ENCODE data around the gene RGPD8.
"Not testable (repeated sequence)": the region's sequence is repeated elsewhere in the genome, so short reads cannot be mapped to it uniquely, and the experiment has no call there.

RGPD8 gene

DNA sequence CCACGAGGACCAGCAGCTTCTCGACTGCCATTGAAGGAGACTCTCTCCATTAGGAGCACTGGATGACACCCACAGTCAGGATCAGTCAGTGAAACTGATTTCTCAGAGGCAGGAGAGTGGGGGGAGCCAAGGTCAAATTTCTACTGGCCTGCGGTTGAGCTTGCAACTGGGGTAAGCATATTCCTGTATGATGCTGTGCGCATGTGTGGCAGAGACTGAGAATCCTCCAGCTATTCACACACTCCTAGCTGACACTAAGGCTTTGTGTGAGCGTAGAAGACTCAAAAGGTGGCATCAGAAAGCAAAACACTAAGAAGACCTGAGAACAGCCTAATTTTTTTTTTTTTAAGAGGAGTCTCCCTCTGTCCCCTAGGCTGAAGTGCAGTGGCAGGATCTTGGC is 28.7 kb upstream of the RGPD8 start:
- H3K27ac ChIP-seq (ENCODE audit: low read length): no peak overlapping the region
- H3K27me3 ChIP-seq (ENCODE audit: control insufficient read depth, insufficient read depth, low read length): no peaks in the 10 kb centered on the region
- no peak overlapping the region for H3K9ac ChIP-seq (ENCODE audit: low read length)
- no peaks in the 10 kb centered on the region for H3K4me1 ChIP-seq (ENCODE audit: control insufficient read depth, low read depth, low read length)
- no peaks in the 10 kb centered on the region for H3K9me3 ChIP-seq (ENCODE audit: control insufficient read depth, low read depth, low read length)
- H3K36me3 ChIP-seq (ENCODE audit: control insufficient read depth, low read depth, low read length): no peaks in the 10 kb centered on the region
- no peak overlapping the region for H3K4me3 ChIP-seq (ENCODE audit: low read length)

DNA sequence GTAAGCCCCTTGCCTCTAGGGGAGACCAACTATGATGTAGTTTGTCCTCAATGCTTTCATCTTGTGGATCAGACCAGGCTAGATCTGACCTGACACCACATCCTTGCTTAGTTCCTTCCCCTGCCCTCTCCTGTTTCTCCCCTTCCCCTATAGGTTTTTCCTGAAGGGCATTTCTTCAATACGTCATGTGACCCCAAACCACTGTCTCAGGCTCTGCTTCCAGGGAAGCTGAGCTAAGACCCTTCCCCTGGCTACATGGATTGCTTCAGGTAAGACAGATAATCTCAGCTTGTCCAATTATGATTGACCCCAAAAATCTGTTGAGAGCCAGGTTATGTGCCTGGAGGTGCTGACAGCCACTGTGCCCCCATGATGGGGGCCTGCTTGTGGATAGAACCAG is 25.9 kb upstream of the RGPD8 start:
- H3K9ac ChIP-seq (ENCODE audit: low read length): no peak overlapping the region
- no peaks in the 10 kb centered on the region for H3K36me3 ChIP-seq (ENCODE audit: control insufficient read depth, low read depth, low read length)
- H3K27me3 ChIP-seq (ENCODE audit: control insufficient read depth, insufficient read depth, low read length): no peaks in the 10 kb centered on the region
- no peaks in the 10 kb centered on the region for H3K4me1 ChIP-seq (ENCODE audit: control insufficient read depth, low read depth, low read length)
- H3K27ac ChIP-seq (ENCODE audit: low read length): no peak overlapping the region
- H3K4me3 ChIP-seq (ENCODE audit: low read length): no peak overlapping the region
- H3K9me3 ChIP-seq (ENCODE audit: control insufficient read depth, low read depth, low read length): no peaks in the 10 kb centered on the region

DNA sequence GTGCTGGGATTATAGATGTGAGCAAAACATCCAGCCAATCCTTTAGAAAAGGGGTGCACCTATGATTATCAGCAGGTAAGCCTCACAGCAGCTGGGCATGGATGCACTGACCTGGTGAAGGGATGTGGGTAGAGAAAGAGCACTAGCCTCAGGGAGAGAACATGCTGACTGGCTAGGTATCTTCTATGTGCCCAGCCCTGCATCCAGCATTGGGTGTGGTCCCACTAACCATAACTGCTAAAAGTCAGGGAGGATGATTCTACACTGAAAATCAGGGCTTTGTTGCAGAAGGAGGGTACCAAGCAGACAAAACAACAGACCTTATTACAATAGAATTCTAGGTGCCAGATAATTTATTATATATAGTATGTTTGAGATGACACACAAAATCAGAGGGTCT is 21.1 kb upstream of the RGPD8 start:
- Histone ChIP-seq H3K27me3 (ENCODE audit: control insufficient read depth, insufficient read depth, low read length) (no peaks in the 10 kb centered on the region), H3K36me3 (ENCODE audit: control insufficient read depth, low read depth, low read length) (no peaks in the 10 kb centered on the region), H3K4me3 (ENCODE audit: low read length) (no peak overlapping the region), H3K9me3 (ENCODE audit: control insufficient read depth, low read depth, low read length) (no peaks in the 10 kb centered on the region), H3K9ac (ENCODE audit: low read length) (no peak overlapping the region), H3K27ac (ENCODE audit: low read length) (no peak overlapping the region), H3K4me1 (ENCODE audit: control insufficient read depth, low read depth, low read length) (no peaks in the 10 kb centered on the region)

DNA sequence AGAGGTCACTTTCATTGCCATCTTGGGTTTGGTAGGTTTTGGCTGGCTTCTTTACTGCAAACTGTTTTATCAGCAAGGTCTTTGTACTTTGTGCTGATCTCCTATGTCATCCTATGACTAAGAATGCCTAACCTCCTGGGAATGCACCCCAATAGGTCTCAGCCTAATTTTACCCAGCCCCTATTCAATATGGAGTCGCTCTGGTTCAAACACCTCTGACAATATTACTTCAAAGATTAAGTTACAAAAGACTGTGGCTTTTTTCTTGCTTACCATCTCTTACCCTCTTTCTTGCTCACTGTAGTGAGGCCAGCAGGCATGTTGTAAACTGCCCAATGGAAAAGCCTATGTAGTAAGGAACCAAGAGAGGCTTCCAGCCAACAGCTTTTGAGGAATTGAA is 17.9 kb upstream of the RGPD8 start:
- Histone ChIP-seq H3K27me3 (ENCODE audit: control insufficient read depth, insufficient read depth, low read length) (no peaks in the 10 kb centered on the region), H3K4me3 (ENCODE audit: low read length) (no peak overlapping the region)

DNA sequence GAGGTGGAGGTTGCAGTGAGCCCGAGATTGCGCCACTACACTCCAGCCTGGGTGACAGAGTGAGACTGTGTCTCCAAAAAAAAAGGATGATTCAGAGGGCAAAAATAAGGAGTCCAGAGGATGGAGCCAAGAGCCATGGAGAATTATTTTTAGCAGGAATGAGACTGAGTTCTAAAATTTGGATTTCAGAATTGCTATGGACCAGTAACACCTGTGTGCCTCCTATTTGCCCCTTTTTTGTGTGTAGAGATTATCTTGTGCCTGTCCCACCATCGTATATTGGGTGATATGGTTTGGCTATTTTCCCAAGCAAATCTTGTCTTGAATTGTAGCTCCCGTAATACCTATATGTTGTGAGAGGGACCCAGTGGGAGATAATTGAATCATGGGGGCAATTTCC is 16.4 kb upstream of the RGPD8 start:
- Histone ChIP-seq H3K27ac (ENCODE audit: low read length) (no peak overlapping the region), H3K9me3 (ENCODE audit: control insufficient read depth, low read depth, low read length) (no peaks in the 10 kb centered on the region), H3K4me3 (ENCODE audit: low read length) (no peak overlapping the region), H3K4me1 (ENCODE audit: control insufficient read depth, low read depth, low read length) (no peaks in the 10 kb centered on the region), H3K27me3 (ENCODE audit: control insufficient read depth, insufficient read depth, low read length) (no peaks in the 10 kb centered on the region), H3K9ac (ENCODE audit: low read length) (no peak overlapping the region), H3K36me3 (ENCODE audit: control insufficient read depth, low read depth, low read length) (no peaks in the 10 kb centered on the region)

More for the DNA sequence above, 17.9 kb upstream of the RGPD8 start:
- Histone ChIP-seq H3K9me3 (ENCODE audit: control insufficient read depth, low read depth, low read length) (no peaks in the 10 kb centered on the region), H3K9ac (ENCODE audit: low read length) (no peak overlapping the region), H3K27ac (ENCODE audit: low read length) (no peak overlapping the region), H3K36me3 (ENCODE audit: control insufficient read depth, low read depth, low read length) (no peaks in the 10 kb centered on the region), H3K4me1 (ENCODE audit: control insufficient read depth, low read depth, low read length) (no peaks in the 10 kb centered on the region)

DNA sequence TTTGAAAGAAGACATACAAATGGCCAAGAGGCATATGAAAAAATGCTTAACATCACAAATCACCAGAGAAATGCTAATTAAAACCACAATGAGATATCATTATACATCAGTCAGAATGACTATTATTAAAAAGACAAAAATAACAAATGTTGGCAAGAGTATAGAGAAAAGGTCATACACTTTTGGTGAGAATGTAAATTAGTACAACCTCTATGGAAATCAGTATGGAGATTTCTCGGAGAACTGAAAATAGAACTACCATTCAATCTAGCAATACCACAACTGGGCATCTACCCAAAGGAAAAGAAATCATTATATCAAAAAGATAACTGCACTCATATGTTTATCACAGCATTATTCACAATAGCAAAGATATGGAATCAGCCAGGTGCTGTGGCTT is 10.8 kb upstream of the RGPD8 start:
- not testable (repeated sequence) for H3K4me3 ChIP-seq (ENCODE audit: low read length); H3K9ac ChIP-seq (ENCODE audit: low read length); H3K36me3 ChIP-seq (ENCODE audit: control insufficient read depth, low read depth, low read length); H3K4me1 ChIP-seq (ENCODE audit: control insufficient read depth, low read depth, low read length); H3K27ac ChIP-seq (ENCODE audit: low read length); H3K9me3 ChIP-seq (ENCODE audit: control insufficient read depth, low read depth, low read length); H3K27me3 ChIP-seq (ENCODE audit: control insufficient read depth, insufficient read depth, low read length)

DNA sequence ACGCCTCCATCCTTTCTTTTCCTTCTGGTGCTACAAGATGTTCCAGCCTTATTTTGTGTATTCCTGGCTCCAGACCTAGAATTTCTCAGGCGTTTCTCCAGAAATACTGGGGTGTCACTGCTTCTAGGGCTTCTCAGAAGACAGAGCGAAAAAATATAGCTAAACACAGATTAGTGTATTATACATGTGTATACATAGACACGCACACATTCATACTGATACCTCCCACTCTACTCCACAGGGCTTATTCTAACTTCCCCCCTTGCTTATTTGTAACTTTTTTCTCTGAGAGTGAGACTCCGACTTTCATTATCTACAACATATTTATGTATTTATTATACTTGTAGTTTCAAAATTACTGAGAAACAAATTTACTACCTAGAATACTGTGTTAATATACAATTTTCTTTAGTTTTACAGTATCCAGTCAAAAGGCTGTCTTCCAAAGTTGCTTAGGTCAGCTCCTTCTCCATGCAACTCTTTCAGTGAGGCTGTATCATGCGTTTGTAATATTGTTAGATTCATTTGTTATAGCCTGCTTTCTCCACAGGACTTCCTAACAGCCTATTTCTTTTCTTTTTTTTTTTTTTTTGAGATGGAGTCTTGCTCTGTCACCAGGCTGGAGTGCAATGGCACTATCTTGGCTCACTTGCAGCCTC is 5.3 kb upstream of the RGPD8 start:
- not testable (repeated sequence) for H3K4me3 ChIP-seq (ENCODE audit: low read length); H3K9ac ChIP-seq (ENCODE audit: low read length); H3K27me3 ChIP-seq (ENCODE audit: control insufficient read depth, insufficient read depth, low read length); H3K9me3 ChIP-seq (ENCODE audit: control insufficient read depth, low read depth, low read length); H3K4me1 ChIP-seq (ENCODE audit: control insufficient read depth, low read depth, low read length); H3K36me3 ChIP-seq (ENCODE audit: control insufficient read depth, low read depth, low read length); H3K27ac ChIP-seq (ENCODE audit: low read length)

DNA sequence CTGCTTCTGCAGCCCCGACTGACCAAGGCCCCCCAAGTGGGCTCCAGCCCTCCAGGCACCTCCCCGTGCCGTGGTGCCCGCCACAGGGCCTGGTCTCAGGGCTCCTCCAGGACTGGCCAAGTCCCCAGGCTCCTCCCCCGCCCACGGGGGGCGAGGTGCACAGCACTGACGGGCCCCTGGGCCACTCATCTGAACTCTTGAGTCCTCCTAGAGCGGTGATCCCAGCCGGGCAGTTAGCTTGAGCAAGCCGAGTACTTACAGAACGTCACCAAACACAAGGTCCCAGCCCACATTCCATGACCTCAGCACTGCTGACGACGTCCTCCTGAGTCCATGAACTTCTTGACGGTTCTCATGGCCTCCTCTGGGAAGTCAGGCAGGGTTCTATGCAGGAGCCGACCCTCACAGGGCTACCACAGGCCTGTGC is 4.0 kb upstream of the RGPD8 start:
- H3K27me3 ChIP-seq (ENCODE audit: control insufficient read depth, insufficient read depth, low read length); H3K4me3 ChIP-seq (ENCODE audit: low read length); H3K27ac ChIP-seq (ENCODE audit: low read length); H3K9ac ChIP-seq (ENCODE audit: low read length); H3K4me1 ChIP-seq (ENCODE audit: control insufficient read depth, low read depth, low read length); H3K9me3 ChIP-seq (ENCODE audit: control insufficient read depth, low read depth, low read length); H3K36me3 ChIP-seq (ENCODE audit: control insufficient read depth, low read depth, low read length): not testable (repeated sequence)

DNA sequence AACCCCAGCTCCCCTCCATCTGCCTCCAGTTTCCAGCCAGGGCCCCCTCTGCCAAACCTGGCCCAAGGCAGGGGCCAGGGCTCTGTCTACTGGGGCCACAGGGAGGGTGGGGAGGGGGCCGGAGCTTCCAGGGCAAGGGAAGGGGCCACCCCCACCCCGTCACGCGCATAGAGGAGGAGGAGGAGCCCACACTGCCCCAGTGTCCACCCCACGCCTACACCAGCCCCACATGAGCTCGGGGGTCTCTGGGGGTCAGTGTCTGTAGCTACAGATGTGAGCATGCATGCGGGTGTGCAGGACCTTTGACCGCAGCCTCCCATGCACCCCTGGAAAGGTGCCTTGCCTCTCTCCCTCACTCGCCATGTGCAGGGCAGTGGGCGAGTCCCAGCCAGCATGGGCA is 3.5 kb upstream of the RGPD8 start:
- H3K4me3 ChIP-seq (ENCODE audit: low read length); H3K27me3 ChIP-seq (ENCODE audit: control insufficient read depth, insufficient read depth, low read length); H3K27ac ChIP-seq (ENCODE audit: low read length); H3K9me3 ChIP-seq (ENCODE audit: control insufficient read depth, low read depth, low read length); H3K9ac ChIP-seq (ENCODE audit: low read length); H3K4me1 ChIP-seq (ENCODE audit: control insufficient read depth, low read depth, low read length); H3K36me3 ChIP-seq (ENCODE audit: control insufficient read depth, low read depth, low read length): not testable (repeated sequence)

DNA sequence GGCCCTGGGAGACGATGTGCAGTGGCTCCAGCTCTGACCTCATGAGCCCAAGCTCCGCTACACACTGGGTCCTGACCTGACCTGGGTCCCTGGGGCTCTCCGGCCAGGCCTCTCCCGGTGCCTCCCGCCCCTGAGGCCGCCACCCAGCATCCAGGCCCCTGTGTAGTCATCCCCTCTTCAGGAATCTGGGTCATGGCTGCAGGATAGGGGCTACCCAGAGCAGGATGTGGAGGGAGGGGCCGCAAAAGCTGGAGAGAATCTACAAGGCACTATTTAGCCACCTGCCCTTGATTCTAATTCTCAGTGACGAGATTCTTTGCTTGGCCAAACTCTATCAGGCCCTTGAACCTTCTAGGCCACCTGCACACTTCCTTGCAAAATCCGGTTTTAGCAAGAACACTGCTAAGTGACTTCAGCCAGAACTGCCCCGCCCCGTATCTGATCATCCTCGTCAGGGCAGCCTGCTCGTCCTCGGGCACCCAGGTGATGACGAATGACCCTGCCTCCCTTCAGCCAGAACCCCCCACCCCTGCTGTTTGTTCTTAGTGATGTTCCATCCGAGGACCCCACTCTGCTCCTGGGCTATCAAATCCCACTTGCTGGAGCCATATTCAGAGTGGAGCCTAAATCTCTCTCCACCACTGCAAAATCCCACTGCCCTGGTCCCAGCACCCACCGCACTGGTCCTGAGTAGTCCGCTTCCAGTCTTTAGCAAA is 2.4 kb upstream of the RGPD8 start:
- H3K36me3 ChIP-seq (ENCODE audit: control insufficient read depth, low read depth, low read length); H3K27me3 ChIP-seq (ENCODE audit: control insufficient read depth, insufficient read depth, low read length); H3K4me1 ChIP-seq (ENCODE audit: control insufficient read depth, low read depth, low read length); H3K27ac ChIP-seq (ENCODE audit: low read length); H3K4me3 ChIP-seq (ENCODE audit: low read length); H3K9ac ChIP-seq (ENCODE audit: low read length); H3K9me3 ChIP-seq (ENCODE audit: control insufficient read depth, low read depth, low read length): not testable (repeated sequence)

DNA sequence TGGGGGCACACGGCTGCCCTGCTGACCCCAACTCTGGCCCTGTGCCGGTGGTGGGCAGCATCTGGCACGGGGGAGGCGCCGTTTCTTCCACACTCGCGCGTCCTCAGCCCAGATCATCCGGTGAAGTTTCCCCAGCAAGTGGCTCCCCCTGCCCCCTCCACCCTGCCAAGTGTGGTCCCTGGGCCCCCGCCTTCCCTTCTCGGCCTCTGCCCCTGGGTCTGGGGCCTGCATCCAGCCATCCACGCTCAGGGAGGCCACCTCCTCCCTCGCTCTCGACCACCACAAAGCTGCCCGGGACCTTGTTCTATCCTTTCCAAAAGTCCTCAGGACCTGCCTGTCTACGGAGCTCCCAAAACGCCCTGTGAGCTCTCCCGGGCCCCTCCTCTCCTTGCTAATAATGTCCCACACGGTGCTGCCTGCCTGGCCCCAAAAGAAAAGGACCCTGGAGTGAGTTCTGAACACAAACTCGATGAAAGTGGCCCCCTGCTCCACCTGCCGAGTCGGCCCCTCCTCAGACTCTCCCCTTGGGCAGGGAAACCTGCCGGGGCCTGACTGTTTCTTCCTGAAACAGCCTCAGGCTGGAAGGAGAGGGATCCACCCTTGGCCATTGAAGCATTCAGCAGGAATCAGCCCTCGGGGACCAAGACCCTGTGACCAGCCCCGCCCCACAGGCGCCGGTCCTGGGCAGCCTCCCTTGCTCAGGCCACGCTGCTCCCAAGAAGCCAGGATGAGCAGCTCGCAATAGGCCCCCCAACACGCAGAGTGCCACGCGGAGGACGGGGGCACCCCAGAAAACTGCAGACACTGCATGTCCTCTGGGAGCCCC is 1.7 kb upstream of the RGPD8 start:
- not testable (repeated sequence) for H3K27ac ChIP-seq (ENCODE audit: low read length); H3K9ac ChIP-seq (ENCODE audit: low read length); H3K27me3 ChIP-seq (ENCODE audit: control insufficient read depth, insufficient read depth, low read length); H3K4me1 ChIP-seq (ENCODE audit: control insufficient read depth, low read depth, low read length); H3K9me3 ChIP-seq (ENCODE audit: control insufficient read depth, low read depth, low read length); H3K4me3 ChIP-seq (ENCODE audit: low read length); H3K36me3 ChIP-seq (ENCODE audit: control insufficient read depth, low read depth, low read length)

All from iPS-18a (cell line).